A549 treated with AZD2906 at 1 μM for 4 hours (cell line): ENCODE measurements around the gene PLXNA2. TPM values are rescaled to one million over a fixed set of nuclear protein-coding genes. Genes with fewer than 3 reads are reported as not detected.

Experiments
- total RNA-seq: library from RNA; stranded (reverse); fragments of 200-300 nt; extraction: Qiagen RNA extraction; gene quantifications from 5 replicates; pipeline ENCODE4 v1.2.3, GENCODE V29; 2022

PLXNA2 gene
- total RNA-seq: 3.5 to 3.8 TPM (median 3.5 TPM) in 5 replicates

GRCh38 chr1:208243967-208244916 is at the start of gene PLXNA2:
Gene PLXNA2 (minus strand): TSS chr1:208244384. CDS start chr1:208217922, 26,462 bp downstream.

